HEK293 (cell line): ENCODE measurements around the gene SLC22A16.

Source experiments
- CTCF ChIA-PET: fragments of 350-600 bp; formaldehyde crosslinking; extraction: SDS; loops from one replicate; lab custom pipeline; 2021; ENCODE audit warnings: antibody characterized with exemption; lab: Yijun Ruan, JAX
- POLR2A ChIA-PET: fragments of 300-600 bp; formaldehyde crosslinking; extraction: SDS; loops from one replicate; lab custom pipeline; 2020; ENCODE audit warnings: antibody characterized with exemption, inconsistent platforms; lab: Yijun Ruan, JAX
- H3K27ac ChIP-seq: fragments of 200-500 bp; sonication (Bioruptor generic); 2 replicates; pipeline ENCODE4 v1.5.1; 2014; ENCODE audit warnings: low read depth, low read length, control low read depth, inconsistent platforms; ENCODE audit errors: extremely low read depth
- H3K36me3 ChIP-seq, 2 experiments: fragments of 200-500 bp in 1 of 2; sonication (Bioruptor generic) in 1 of 2; 1 replicate in 1 of 2; 2 replicates in 1 of 2; pipeline ENCODE4 v1.5.1; 2014 to 2017; ENCODE audit warnings: inconsistent platforms in 2 of 2, low read length in 2 of 2; ENCODE audit not compliant: control insufficient read depth in 2 of 2, insufficient read depth in 1 of 2
- H3K4me1 ChIP-seq: fragments of 200-500 bp; sonication (Bioruptor generic); 2 replicates; pipeline ENCODE4 v1.5.1; 2014; ENCODE audit warnings: mild to moderate bottlenecking, low read length, inconsistent platforms; ENCODE audit not compliant: control insufficient read depth, insufficient read depth
- H3K4me3 ChIP-seq: 2 replicates; pipeline ENCODE4 v1.5.1; 2011; ENCODE audit warnings: low read depth, mild to moderate bottlenecking, control low read depth, low read length, moderate library complexity
- H3K9me3 ChIP-seq: fragments of 200-500 bp; sonication (Bioruptor generic); 2 replicates; pipeline ENCODE4 v1.5.1; 2014; ENCODE audit warnings: low read depth, low read length, inconsistent platforms; ENCODE audit not compliant: control insufficient read depth, insufficient read depth
- BCL11B ChIP-seq: fragments of 450-650 bp; formaldehyde crosslinking; IDR thresholded peaks from 2 replicates; pipeline ENCODE4 v1.5.1; 2016; ENCODE audit warnings: low read depth, missing biosample characterization, missing genetic modification characterization
- HOXD13 ChIP-seq: sonication (generic); formaldehyde crosslinking; IDR thresholded peaks from 2 replicates; pipeline ENCODE4 v1.8.0; 2022; ENCODE audit warnings: missing genetic modification reagents, borderline replicate concordance
- REPIN1 ChIP-seq: fragments of 450-650 bp; formaldehyde crosslinking; IDR thresholded peaks from 2 replicates; pipeline ENCODE4 v1.5.1; 2017; ENCODE audit warnings: missing biosample characterization, missing genetic modification characterization, low read depth
- WT1 ChIP-seq: fragments of 450-650 bp; formaldehyde crosslinking; IDR thresholded peaks from 2 replicates; pipeline ENCODE4 v1.5.1; 2016; ENCODE audit warnings: missing biosample characterization, missing genetic modification characterization
- ZBTB11 ChIP-seq: fragments of 450-650 bp; formaldehyde crosslinking; conservative IDR thresholded peaks from 2 replicates; pipeline ENCODE4 v1.5.1; 2016; ENCODE audit warnings: low read depth, missing biosample characterization, missing genetic modification characterization
- ZBTB17 ChIP-seq: fragments of 450-650 bp; formaldehyde crosslinking; IDR thresholded peaks from 2 replicates; pipeline ENCODE4 v1.5.1; 2016; ENCODE audit warnings: missing biosample characterization, missing genetic modification characterization
- ZNF354C ChIP-seq: fragments of 450-650 bp; formaldehyde crosslinking; IDR thresholded peaks from 2 replicates; pipeline ENCODE4 v1.5.1; 2016; ENCODE audit warnings: missing biosample characterization, missing genetic modification characterization, low read depth, borderline replicate concordance
- ZNF449 ChIP-seq: fragments of 450-650 bp; formaldehyde crosslinking; IDR thresholded peaks from 2 replicates; pipeline ENCODE4 v1.5.1; 2017; ENCODE audit warnings: missing biosample characterization, mild to moderate bottlenecking, missing genetic modification characterization, moderate library complexity
- ZNF501 ChIP-seq: fragments of 450-650 bp; formaldehyde crosslinking; IDR thresholded peaks from 2 replicates; pipeline ENCODE4 v1.5.1; 2016; ENCODE audit warnings: missing biosample characterization, missing genetic modification characterization
- ZNF510 ChIP-seq: fragments of 450-650 bp; formaldehyde crosslinking; IDR thresholded peaks from 2 replicates; pipeline ENCODE4 v1.5.1; 2018; ENCODE audit warnings: mild to moderate bottlenecking, missing genetic modification characterization, missing biosample characterization; ENCODE audit not compliant: insufficient replicate concordance
- ZNF596 ChIP-seq: fragments of 450-650 bp; IDR thresholded peaks from 2 replicates; pipeline ENCODE4 v1.5.0; 2018; ENCODE audit warnings: missing biosample characterization, mild to moderate bottlenecking, missing genetic modification characterization, moderate library complexity
- ZNF664 ChIP-seq: fragments of 450-650 bp; formaldehyde crosslinking; IDR thresholded peaks from 2 replicates; pipeline ENCODE4 v1.5.1; 2016; ENCODE audit warnings: missing biosample characterization, missing genetic modification characterization
- TF ChIP-seq, protein P1 (sequence below): fragments of 450-650 bp; formaldehyde crosslinking; IDR thresholded peaks from 2 replicates; pipeline ENCODE4 v1.5.1; 2016; ENCODE audit warnings: missing biosample characterization, missing genetic modification characterization
- TF ChIP-seq, protein P2 (sequence below): fragments of 450-650 bp; formaldehyde crosslinking; IDR thresholded peaks from 2 replicates; pipeline ENCODE4 v1.5.1; 2017; ENCODE audit warnings: missing biosample characterization, missing genetic modification characterization

SLC22A16 gene

DNA sequence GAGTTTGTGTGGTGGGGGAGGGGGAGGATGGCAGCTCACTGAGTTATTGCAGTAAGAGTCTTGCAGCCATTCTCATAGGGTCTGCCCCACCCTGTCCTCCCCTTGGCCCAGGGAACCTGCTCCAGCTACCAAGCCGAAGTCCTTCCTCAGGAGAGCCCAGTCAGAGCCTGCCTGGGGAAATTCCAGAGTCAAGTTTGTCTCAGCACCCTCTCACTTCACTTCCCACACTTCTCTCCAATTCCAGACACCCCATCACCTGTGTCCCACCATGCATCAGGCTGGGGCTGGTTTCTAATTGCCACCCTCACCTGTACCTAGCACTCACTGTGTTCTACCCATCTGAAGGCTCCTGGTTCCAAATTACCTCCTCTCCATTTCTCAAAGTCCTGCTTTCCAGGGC lies 10.3 kb upstream of the SLC22A16 start:
- TF ChIP-seq WT1 (tag by site-specific recombination), result no peak
- TF ChIP-seq, all 188 proteins: peak for 0
- no peaks in the 10 kb centered on the region for H3K36me3 ChIP-seq

GRCh38 chr6:110485491-110485890 lies 9.1 kb upstream of the SLC22A16 start:
- H3K27ac ChIP-seq, result no peak overlapping the region
- H3K4me1 ChIP-seq, result no peaks in the 10 kb centered on the region
- ChIA-PET CTCF (interaction anchor here (0.7 to 0.8 kb wide), 3 partner anchors 10 to 57 kb away, joined by 3 to 6 read pairs (median 4); no protein-coding TSS in a partner anchor), POLR2A (no interaction called here)
- TF ChIP-seq ZBTB11, result no peak
- no peak for TF ChIP-seq HOXD13 (CRISPR knock-in tag)
- no peak for TF ChIP-seq ZBTB17 (tag by site-specific recombination)
- no peak for TF ChIP-seq ZNF501 (tag by site-specific recombination)
- no peak overlapping the region for H3K4me3 ChIP-seq
- no peaks in the 10 kb centered on the region for H3K36me3 ChIP-seq
- H3K9me3 ChIP-seq, result no peaks in the 10 kb centered on the region

More for the DNA sequence above, 10.3 kb upstream of the SLC22A16 start:
- Histone ChIP-seq H3K9me3 (no peaks in the 10 kb centered on the region), H3K4me1 (0 out of 2 replicates have a peak, but pooled peaks cover 4% of the 10 kb centered on the region), H3K4me3 (no peak overlapping the region), H3K27ac (no peak overlapping the region)
- POLR2A ChIA-PET, result no interaction called here
- CTCF ChIA-PET, result no interaction called here

GRCh38 chr6:110484321-110484720 lies 7.9 kb upstream of the SLC22A16 start:
- POLR2A ChIA-PET, result no interaction called here
- CTCF ChIA-PET, result interaction anchor here (0.6 to 1.7 kb wide), 6 partner anchors 9 to 795 kb away, joined by 3 to 11 read pairs (median 3); no protein-coding TSS in a partner anchor
- Histone ChIP-seq H3K36me3 (no peaks in the 10 kb centered on the region), H3K27ac (no peak overlapping the region), H3K4me3 (no peak overlapping the region), H3K4me1 (no peaks in the 10 kb centered on the region), H3K9me3 (no peaks in the 10 kb centered on the region)
- TF ChIP-seq ZNF354C (tag by site-specific recombination), result no peak
- no peak for TF ChIP-seq BCL11B (tag by site-specific recombination)
- TF ChIP-seq ZNF664 (tag by site-specific recombination), result no peak
- TF ChIP-seq, protein P1, sequence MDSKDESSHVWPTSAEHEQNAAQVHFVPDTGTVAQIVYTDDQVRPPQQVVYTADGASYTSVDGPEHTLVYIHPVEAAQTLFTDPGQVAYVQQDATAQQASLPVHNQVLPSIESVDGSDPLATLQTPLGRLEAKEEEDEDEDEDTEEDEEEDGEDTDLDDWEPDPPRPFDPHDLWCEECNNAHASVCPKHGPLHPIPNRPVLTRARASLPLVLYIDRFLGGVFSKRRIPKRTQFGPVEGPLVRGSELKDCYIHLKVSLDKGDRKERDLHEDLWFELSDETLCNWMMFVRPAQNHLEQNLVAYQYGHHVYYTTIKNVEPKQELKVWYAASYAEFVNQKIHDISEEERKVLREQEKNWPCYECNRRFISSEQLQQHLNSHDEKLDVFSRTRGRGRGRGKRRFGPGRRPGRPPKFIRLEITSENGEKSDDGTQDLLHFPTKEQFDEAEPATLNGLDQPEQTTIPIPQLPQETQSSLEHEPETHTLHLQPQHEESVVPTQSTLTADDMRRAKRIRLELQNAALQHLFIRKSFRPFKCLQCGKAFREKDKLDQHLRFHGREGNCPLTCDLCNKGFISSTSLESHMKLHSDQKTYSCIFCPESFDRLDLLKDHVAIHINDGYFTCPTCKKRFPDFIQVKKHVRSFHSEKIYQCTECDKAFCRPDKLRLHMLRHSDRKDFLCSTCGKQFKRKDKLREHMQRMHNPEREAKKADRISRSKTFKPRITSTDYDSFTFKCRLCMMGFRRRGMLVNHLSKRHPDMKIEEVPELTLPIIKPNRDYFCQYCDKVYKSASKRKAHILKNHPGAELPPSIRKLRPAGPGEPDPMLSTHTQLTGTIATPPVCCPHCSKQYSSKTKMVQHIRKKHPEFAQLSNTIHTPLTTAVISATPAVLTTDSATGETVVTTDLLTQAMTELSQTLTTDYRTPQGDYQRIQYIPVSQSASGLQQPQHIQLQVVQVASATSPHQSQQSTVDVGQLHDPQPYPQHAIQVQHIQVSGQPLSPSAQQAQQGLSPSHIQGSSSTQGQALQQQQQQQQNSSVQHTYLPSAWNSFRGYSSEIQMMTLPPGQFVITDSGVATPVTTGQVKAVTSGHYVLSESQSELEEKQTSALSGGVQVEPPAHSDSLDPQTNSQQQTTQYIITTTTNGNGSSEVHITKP (tag by site-specific recombination), result peak; percentile 42; the same call in 1 of the 2 replicates

DNA sequence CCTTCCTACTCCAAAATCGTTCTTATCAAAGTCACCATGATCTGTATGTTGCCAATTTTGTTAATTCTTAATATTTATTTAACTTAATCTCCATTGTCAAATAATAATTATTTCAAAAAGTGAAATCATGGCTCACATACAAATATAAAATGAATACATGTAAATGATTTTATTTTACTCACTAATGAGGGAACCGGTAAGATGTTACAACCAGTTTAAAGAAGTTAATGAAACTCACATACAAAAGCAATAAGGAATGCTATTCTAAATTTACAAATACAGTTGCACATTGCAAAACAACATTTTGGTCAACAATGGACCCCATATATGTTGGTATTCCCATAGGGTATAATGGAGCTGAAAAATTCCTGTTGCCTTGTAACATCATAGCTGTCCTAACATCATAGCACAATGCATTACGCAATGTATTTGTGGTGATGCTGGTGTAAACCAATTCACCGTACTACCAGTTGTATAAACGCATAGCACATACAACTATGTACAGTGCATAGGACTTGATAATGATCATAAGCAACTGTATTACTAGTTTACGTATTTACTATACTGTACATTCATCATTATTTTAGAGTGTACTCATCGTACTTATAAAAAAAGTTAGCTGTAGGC lies 6.5 kb upstream of the SLC22A16 start:
- no peak overlapping the region for H3K27ac ChIP-seq
- no peaks in the 10 kb centered on the region for H3K36me3 ChIP-seq

More for the DNA sequence above, 6.5 kb upstream of the SLC22A16 start:
- no peak overlapping the region for H3K4me3 ChIP-seq
- CTCF ChIA-PET, result interaction anchor here (0.6 to 1.7 kb wide), 5 partner anchors 10 to 448 kb away, joined by 3 to 11 read pairs (median 3); no protein-coding TSS in a partner anchor
- POLR2A ChIA-PET, result no interaction called here
- no peak for TF ChIP-seq REPIN1 (tag by site-specific recombination)
- no peak for TF ChIP-seq ZNF449 (tag by site-specific recombination)
- no peak for TF ChIP-seq ZNF596 (tag by site-specific recombination)
- TF ChIP-seq, protein P2, sequence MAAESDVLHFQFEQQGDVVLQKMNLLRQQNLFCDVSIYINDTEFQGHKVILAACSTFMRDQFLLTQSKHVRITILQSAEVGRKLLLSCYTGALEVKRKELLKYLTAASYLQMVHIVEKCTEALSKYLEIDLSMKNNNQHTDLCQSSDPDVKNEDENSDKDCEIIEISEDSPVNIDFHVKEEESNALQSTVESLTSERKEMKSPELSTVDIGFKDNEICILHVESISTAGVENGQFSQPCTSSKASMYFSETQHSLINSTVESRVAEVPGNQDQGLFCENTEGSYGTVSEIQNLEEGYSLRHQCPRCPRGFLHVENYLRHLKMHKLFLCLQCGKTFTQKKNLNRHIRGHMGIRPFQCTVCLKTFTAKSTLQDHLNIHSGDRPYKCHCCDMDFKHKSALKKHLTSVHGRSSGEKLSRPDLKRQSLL, result no peak
- peak; percentile 100 for TF ChIP-seq ZNF510 (tag by site-specific recombination)
- no peaks in the 10 kb centered on the region for H3K9me3 ChIP-seq
- H3K4me1 ChIP-seq, result no peaks in the 10 kb centered on the region
